ENCODE measurements around the gene ZNF385B. TPM values are rescaled to one million over a fixed set of nuclear protein-coding genes. Genes with fewer than 3 reads are reported as not detected.

ZNF385B gene
- polyA plus RNA-seq, 1 of the 3 experiments (the other 2 are of a cell fraction) = 0.16 TPM

- Histone ChIP-seq H4K20me1 (ENCODE audit: insufficient read depth) (no peaks in the 10 kb centered on the region), H3K4me2 (0 out of 2 replicates have a peak overlapping the region, but pooled peaks have one; percentile 38), H3K79me2 (ENCODE audit: insufficient read depth) (no peaks in the 10 kb centered on the region), H3K9ac (no peak overlapping the region), H3K27me3 (ENCODE audit: insufficient read depth) (no peaks in the 10 kb centered on the region), H3F3A (replicated peaks; ENCODE audit: insufficient read depth) (peaks cover 8% of the 10 kb centered on the region), H3K36me3 (replicated peaks in 1 of 2; ENCODE audit: control insufficient read depth in 1 of 2, insufficient read depth in 2 of 2, low read length in 1 of 2) (no peaks in the 10 kb centered on the region), H3K4me1 (ENCODE audit: control insufficient read depth in 1 of 2, insufficient read depth in 2 of 2, low read depth in 1 of 2, low read length in 1 of 2) (peaks cover 0 to 7% of the 10 kb centered on the region in 2 experiments; a peak in 1 of 4 replicates), H3K27ac (ENCODE audit: low read depth in 2 of 2, low read length in 1 of 2) (peak overlapping the region in 1 of 2 experiments; percentile 25; a peak in 1 of 4 replicates), H2AFZ (ENCODE audit: low read depth) (0 out of 2 replicates have a peak overlapping the region, but pooled peaks have one; percentile 40), H3K4me3 (ENCODE audit: low read depth in 2 of 2, low read length in 1 of 2) (no peak overlapping the region), H3K9me2 (no peaks in the 10 kb centered on the region), H3K9me3 (no peaks in the 10 kb centered on the region)
- 91% methylated on average over 3 of the region's 3 CpGs for WGBS (ENCODE audit: low lambda C conversion rate)
- no peak for DNase-seq
- POLR2A ChIA-PET = no interaction called here
- TF ChIP-seq RCOR1 (IDR thresholded peaks at IDR 0.05; ENCODE audit: low read length) (no peak), SIN3A (IDR thresholded peaks at IDR 0.05; ENCODE audit: borderline replicate concordance, low read depth, low read length) (no peak), MAX (IDR thresholded peaks at IDR 0.05; ENCODE audit: low read depth) (no peak)
- CTCF ChIA-PET = no interaction called here
Observed at GRCh38 chr2:179622635-179623300, 238.6 kb downstream of the ZNF385B start.

DNA sequence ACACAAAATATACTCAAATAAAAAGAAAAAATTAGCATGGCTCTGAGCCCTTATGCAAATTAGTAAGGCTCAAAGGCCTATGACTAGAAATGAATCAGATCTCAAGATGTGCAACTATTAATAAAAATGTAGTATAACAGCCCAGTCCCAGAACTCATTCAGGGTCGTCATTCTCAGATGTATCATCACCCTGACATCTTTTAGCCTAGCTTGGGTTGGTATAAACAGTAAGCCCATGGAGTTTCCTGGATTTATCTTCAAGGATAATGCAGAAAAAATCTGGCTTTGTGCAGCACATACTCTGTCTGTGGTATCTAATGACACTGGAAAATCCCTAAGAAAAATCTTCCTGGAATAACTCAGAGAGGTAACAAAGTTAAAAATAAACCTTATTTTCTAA is 239.3 kb downstream of the ZNF385B start:
- TF ChIP-seq CTCF (IDR thresholded peaks at IDR 0.05) (no peak), JUND (IDR thresholded peaks at IDR 0.05) (no peak), TCF12 (IDR thresholded peaks at IDR 0.05) (no peak), MEF2A (IDR thresholded peaks at IDR 0.05; ENCODE audit: borderline replicate concordance, low read depth) (peak; percentile 19; the same call in 1 of the 2 replicates), SIN3A (IDR thresholded peaks at IDR 0.05; ENCODE audit: borderline replicate concordance, low read depth, low read length) (no peak)
- DNase-seq = no peak
- ChIA-PET CTCF (interaction anchor here (0.8 kb wide), 1 partner anchor 9 kb away, joined by 3 read pairs; no protein-coding TSS in a partner anchor), POLR2A (no interaction called here)
- no peak overlapping the region for H3K9ac ChIP-seq
- H3F3A ChIP-seq (replicated peaks; ENCODE audit: insufficient read depth) = peaks cover 8% of the 10 kb centered on the region
- 8% methylated on average over 1 of the region's 1 CpG for whole genome bisulfite sequencing (ENCODE audit: low lambda C conversion rate)
- H3K9me3 ChIP-seq = no peaks in the 10 kb centered on the region
- peak overlapping the region in 1 of 2 experiments; percentile 25; a peak in 1 of 4 replicates for H3K27ac ChIP-seq (ENCODE audit: low read depth in 2 of 2, low read length in 1 of 2)
- peaks cover 0 to 7% of the 10 kb centered on the region in 2 experiments; a peak in 1 of 4 replicates for H3K4me1 ChIP-seq (ENCODE audit: control insufficient read depth in 1 of 2, insufficient read depth in 2 of 2, low read depth in 1 of 2, low read length in 1 of 2)
- 0 out of 2 replicates have a peak overlapping the region, but pooled peaks have one; percentile 38 for H3K4me2 ChIP-seq
- H3K27me3 ChIP-seq (ENCODE audit: insufficient read depth) = no peaks in the 10 kb centered on the region
- no peaks in the 10 kb centered on the region for H4K20me1 ChIP-seq (ENCODE audit: insufficient read depth)
- no peak overlapping the region for H3K4me3 ChIP-seq (ENCODE audit: low read depth in 2 of 2, low read length in 1 of 2)
- H3K79me2 ChIP-seq (ENCODE audit: insufficient read depth) = no peaks in the 10 kb centered on the region
- 0 out of 2 replicates have a peak overlapping the region, but pooled peaks have one; percentile 40 for H2AFZ ChIP-seq (ENCODE audit: low read depth)
- H3K9me2 ChIP-seq = no peaks in the 10 kb centered on the region
- H3K36me3 ChIP-seq (replicated peaks in 1 of 2; ENCODE audit: control insufficient read depth in 1 of 2, insufficient read depth in 2 of 2, low read length in 1 of 2) = no peaks in the 10 kb centered on the region

DNA sequence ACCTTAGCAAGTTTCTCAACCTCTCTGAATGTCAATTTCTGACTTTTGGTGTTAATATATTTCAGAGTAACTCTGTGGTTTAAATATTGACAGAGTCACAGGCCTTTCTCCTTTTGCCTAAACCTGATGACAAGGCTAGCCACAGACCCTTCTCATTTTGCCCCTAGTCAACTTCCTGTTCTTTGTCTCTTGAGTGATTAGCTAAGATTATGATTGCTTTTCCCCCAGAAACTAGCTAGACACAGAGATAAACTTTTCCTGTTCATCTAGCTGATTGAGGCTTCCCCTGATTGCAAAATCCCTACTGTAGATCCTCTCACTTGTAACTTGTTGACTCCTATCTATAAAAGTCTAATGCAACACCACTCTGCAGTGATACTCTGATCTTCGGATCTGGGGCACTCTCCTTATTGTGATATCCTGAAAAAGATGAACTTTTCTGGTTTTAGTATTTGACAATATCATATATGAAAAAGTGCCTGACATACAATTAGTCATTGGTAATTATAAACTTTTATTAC is 241.4 kb downstream of the ZNF385B start:
- DNase-seq = no peak
- TF ChIP-seq MAX (IDR thresholded peaks at IDR 0.05; ENCODE audit: low read depth) (no peak), SMC3 (IDR thresholded peaks at IDR 0.05; ENCODE audit: low read depth, low read length) (no peak), ZBTB33 (IDR thresholded peaks at IDR 0.05; ENCODE audit: borderline replicate concordance, low read depth) (no peak), NRF1 (IDR thresholded peaks at IDR 0.05; ENCODE audit: low read depth, low read length) (no peak), YY1 (IDR thresholded peaks at IDR 0.05; ENCODE audit: low read depth) (no peak), JUND (IDR thresholded peaks at IDR 0.05) (no peak), RXRA (IDR thresholded peaks at IDR 0.05; ENCODE audit: borderline replicate concordance, low read depth) (no peak)
- Histone ChIP-seq H3K79me2 (ENCODE audit: insufficient read depth) (no peaks in the 10 kb centered on the region), H3K27ac (ENCODE audit: low read depth in 2 of 2, low read length in 1 of 2) (no peak overlapping the region), H3K36me3 (replicated peaks in 1 of 2; ENCODE audit: control insufficient read depth in 1 of 2, insufficient read depth in 2 of 2, low read length in 1 of 2) (no peaks in the 10 kb centered on the region), H3K4me2 (no peak overlapping the region), H3K27me3 (ENCODE audit: insufficient read depth) (no peaks in the 10 kb centered on the region), H3K9ac (no peak overlapping the region), H3K4me3 (ENCODE audit: low read depth in 2 of 2, low read length in 1 of 2) (no peak overlapping the region), H3K9me2 (no peaks in the 10 kb centered on the region), H3K9me3 (no peaks in the 10 kb centered on the region), H2AFZ (ENCODE audit: low read depth) (no peak overlapping the region), H4K20me1 (ENCODE audit: insufficient read depth) (no peaks in the 10 kb centered on the region), H3F3A (replicated peaks; ENCODE audit: insufficient read depth) (peaks cover 8% of the 10 kb centered on the region), H3K4me1 (ENCODE audit: control insufficient read depth in 1 of 2, insufficient read depth in 2 of 2, low read depth in 1 of 2, low read length in 1 of 2) (peaks cover 0 to 7% of the 10 kb centered on the region in 2 experiments; a peak in 1 of 4 replicates)
- 78% methylated on average over 1 of the region's 1 CpG for WGBS (ENCODE audit: low lambda C conversion rate)
- CTCF ChIA-PET = no interaction called here
- POLR2A ChIA-PET = no interaction called here
